Coronary artery (tissue), 2 donors: Measurements from ENCODE around the gene STK11IP.
A peak's percentile ranks its signal among the peaks of the same experiment; 100 is the strongest.

ENCODE experiments used
- DNase-seq: peaks from one replicate; pipeline ENCODE4 v3.0.0-alpha.2; 2017; ENCODE audit warnings: low spot score
- H3K27ac ChIP-seq, 2 donors: fragments of 200-600 bp; sonication (generic); one replicate each; pipeline ENCODE4 v1.5.1; 2016 to 2019
- H3K4me3 ChIP-seq: fragments of 200-600 bp; sonication (generic); 2 replicates; pipeline ENCODE4 v1.5.1; 2016; ENCODE audit warnings: mild to moderate bottlenecking, moderate library complexity
- CTCF ChIP-seq: fragments of 200-600 bp; sonication (generic); IDR thresholded peaks from one replicate; pipeline ENCODE4 v1.5.1; 2019; ENCODE audit warnings: antibody characterized with exemption

Gene STK11IP

GRCh38 chr2:219592736-219593135 lies 4.9 kb upstream of the STK11IP start:
- TF ChIP-seq CTCF, result no peak
- Histone ChIP-seq H3K27ac (no peak overlapping the region), H3K4me3 (no peak overlapping the region)
- DNase-seq, result no peak

GRCh38 chr2:219593154-219593553 lies 4.5 kb upstream of the STK11IP start:
- no peak for TF ChIP-seq CTCF
- H3K4me3 ChIP-seq, result no peak overlapping the region
- DNase-seq, result no peak
- no peak overlapping the region for H3K27ac ChIP-seq

GRCh38 chr2:219595256-219595655 lies 2.4 kb upstream of the STK11IP start:
- DNase-seq, result no peak
- Histone ChIP-seq H3K27ac (no peak overlapping the region), H3K4me3 (no peak overlapping the region)
- TF ChIP-seq CTCF, result no peak

DNA sequence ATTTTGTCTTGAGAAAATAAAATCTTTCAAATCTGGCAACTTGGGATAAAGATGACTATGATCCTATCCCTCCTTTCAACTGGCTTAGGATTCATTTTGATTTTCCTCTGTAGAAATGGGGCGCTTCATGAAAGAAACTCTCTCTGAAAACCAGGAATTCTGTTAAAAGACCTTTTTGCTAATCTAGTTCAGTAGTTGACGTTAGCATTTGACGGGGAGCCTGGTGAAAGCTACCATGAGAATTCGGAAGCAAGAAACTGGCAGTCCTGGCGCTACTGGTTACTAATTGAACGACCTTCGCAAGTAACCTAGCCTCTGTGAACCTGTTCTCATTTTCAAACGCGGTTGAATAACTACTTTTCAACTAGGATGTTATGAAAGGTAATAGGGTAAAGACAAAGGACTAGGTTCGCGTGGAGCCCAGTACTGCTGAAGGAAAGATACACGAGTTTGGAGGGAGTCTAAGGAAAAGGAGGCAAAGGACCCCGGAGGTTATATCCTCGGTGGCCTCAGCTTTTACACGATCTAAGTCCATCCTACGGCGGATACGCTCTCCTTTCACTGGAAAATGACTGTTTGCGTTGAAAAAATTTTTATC lies 604 bp upstream of the STK11IP start:
- DNase-seq, result no peak
- H3K27ac ChIP-seq, result peak overlapping the region; percentile 90 to 94
- peak overlapping the region; percentile 83 for H3K4me3 ChIP-seq
- TF ChIP-seq CTCF, result no peak

- Histone ChIP-seq H3K27ac (peak overlapping the region; percentile 90 to 94), H3K4me3 (peak overlapping the region; percentile 83)
- no peak for DNase-seq
- no peak for TF ChIP-seq CTCF
Observed at GRCh38 chr2:219598308-219599078, 836 bp downstream of the STK11IP start.

- Histone ChIP-seq H3K4me3 (no peak overlapping the region), H3K27ac (no peak overlapping the region)
- no peak for DNase-seq
- TF ChIP-seq CTCF, result no peak
Observed at GRCh38 chr2:219603771-219604170, 6.1 kb downstream of the STK11IP start.

DNA sequence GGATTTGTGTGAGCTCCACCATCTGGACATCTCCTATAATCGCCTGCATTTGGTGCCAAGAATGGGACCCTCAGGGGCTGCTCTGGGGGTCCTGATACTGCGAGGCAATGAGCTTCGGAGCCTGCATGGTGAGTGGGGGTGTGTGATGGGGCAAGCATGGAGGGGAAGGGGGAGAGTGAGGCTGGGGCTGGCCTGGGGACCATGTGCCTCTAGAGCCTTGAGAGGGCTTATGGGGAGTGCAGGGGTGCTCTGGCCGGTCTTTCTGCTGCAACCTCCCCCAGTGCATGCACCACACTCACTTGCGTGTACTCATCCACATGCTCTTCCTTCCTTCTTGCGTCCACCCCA lies 7.9 kb downstream of the STK11IP start:
- no peak overlapping the region for H3K4me3 ChIP-seq
- H3K27ac ChIP-seq, result peak overlapping the region in 1 of 2 donors; percentile 22
- no peak for DNase-seq
- no peak for TF ChIP-seq CTCF
